Ishikawa (cell line): ENCODE measurements around the gene TRPM3.

Source experiments
- CEBPB ChIP-seq: IDR thresholded peaks from 2 replicates; pipeline ENCODE4 v1.6.1; 2012
- CREB1 ChIP-seq: IDR thresholded peaks from 2 replicates; pipeline ENCODE4 v1.6.1; 2012; ENCODE audit warnings: low read depth
- EGR1 ChIP-seq: IDR thresholded peaks from 2 replicates; pipeline ENCODE4 v1.6.1; 2012
- EP300 ChIP-seq: IDR thresholded peaks from 2 replicates; pipeline ENCODE4 v1.6.1; 2012; ENCODE audit warnings: borderline replicate concordance
- FOXM1 ChIP-seq: IDR thresholded peaks from 2 replicates; pipeline ENCODE4 v1.6.1; 2012; ENCODE audit warnings: low read depth, borderline replicate concordance
- NFIC ChIP-seq: IDR thresholded peaks from 2 replicates; pipeline ENCODE4 v1.6.1; 2012
- RAD21 ChIP-seq: IDR thresholded peaks from 2 replicates; pipeline ENCODE4 v1.6.1; 2012; ENCODE audit warnings: low read depth
- TAF1 ChIP-seq: IDR thresholded peaks from 2 replicates; pipeline ENCODE4 v1.6.1; 2012; ENCODE audit warnings: low read depth, mild to moderate bottlenecking
- TCF12 ChIP-seq: IDR thresholded peaks from 2 replicates; pipeline ENCODE4 v1.6.1; 2012; ENCODE audit warnings: low read depth
- TEAD4 ChIP-seq: IDR thresholded peaks from 2 replicates; pipeline ENCODE4 v1.6.1; 2012
- YY1 ChIP-seq: IDR thresholded peaks from 2 replicates; pipeline ENCODE4 v1.6.1; 2012; ENCODE audit warnings: low read depth
- ZBTB7A ChIP-seq: IDR thresholded peaks from 2 replicates; pipeline ENCODE4 v1.6.1; 2012; ENCODE audit warnings: low read depth
- TF ChIP-seq, protein P1 (sequence below): IDR thresholded peaks from 2 replicates; pipeline ENCODE4 v1.6.1; 2012; ENCODE audit warnings: low read depth, mild to moderate bottlenecking
- TF ChIP-seq, protein P2 (sequence below): IDR thresholded peaks from 2 replicates; pipeline ENCODE4 v1.6.1; 2012
- TF ChIP-seq, protein P3 (sequence below): IDR thresholded peaks from 2 replicates; pipeline ENCODE4 v1.6.1; 2012

Gene TRPM3

DNA sequence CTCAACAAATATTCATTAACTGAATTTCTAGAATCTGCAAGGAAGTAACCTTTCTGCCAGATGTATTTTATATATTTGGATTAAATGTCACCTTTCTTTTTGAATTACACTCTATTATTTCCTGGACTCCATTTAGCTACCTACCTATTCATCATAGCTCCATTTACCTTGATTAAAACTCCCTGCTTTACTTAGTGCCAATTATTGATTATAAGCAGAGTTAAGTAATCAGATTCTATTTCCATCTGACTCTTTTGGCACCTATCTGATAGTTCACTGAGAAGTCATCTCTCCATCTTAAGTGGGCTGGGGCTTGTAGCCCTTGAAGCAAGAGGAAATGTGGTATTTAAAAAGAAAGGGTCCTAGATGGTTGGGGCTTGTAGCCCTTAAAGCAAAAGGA, 88.6 kb downstream of the TRPM3 start:
- TF ChIP-seq, protein P1, sequence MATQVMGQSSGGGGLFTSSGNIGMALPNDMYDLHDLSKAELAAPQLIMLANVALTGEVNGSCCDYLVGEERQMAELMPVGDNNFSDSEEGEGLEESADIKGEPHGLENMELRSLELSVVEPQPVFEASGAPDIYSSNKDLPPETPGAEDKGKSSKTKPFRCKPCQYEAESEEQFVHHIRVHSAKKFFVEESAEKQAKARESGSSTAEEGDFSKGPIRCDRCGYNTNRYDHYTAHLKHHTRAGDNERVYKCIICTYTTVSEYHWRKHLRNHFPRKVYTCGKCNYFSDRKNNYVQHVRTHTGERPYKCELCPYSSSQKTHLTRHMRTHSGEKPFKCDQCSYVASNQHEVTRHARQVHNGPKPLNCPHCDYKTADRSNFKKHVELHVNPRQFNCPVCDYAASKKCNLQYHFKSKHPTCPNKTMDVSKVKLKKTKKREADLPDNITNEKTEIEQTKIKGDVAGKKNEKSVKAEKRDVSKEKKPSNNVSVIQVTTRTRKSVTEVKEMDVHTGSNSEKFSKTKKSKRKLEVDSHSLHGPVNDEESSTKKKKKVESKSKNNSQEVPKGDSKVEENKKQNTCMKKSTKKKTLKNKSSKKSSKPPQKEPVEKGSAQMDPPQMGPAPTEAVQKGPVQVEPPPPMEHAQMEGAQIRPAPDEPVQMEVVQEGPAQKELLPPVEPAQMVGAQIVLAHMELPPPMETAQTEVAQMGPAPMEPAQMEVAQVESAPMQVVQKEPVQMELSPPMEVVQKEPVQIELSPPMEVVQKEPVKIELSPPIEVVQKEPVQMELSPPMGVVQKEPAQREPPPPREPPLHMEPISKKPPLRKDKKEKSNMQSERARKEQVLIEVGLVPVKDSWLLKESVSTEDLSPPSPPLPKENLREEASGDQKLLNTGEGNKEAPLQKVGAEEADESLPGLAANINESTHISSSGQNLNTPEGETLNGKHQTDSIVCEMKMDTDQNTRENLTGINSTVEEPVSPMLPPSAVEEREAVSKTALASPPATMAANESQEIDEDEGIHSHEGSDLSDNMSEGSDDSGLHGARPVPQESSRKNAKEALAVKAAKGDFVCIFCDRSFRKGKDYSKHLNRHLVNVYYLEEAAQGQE, result no peak
- TF ChIP-seq CEBPB (no peak), FOXM1 (no peak), TEAD4 (no peak), TAF1 (no peak), YY1 (no peak), ZBTB7A (no peak), NFIC (no peak), EGR1 (no peak), EP300 (no peak), CREB1 (no peak)
- TF ChIP-seq, protein P2, sequence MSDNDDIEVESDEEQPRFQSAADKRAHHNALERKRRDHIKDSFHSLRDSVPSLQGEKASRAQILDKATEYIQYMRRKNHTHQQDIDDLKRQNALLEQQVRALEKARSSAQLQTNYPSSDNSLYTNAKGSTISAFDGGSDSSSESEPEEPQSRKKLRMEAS, result no peak
- TF ChIP-seq, protein P3, sequence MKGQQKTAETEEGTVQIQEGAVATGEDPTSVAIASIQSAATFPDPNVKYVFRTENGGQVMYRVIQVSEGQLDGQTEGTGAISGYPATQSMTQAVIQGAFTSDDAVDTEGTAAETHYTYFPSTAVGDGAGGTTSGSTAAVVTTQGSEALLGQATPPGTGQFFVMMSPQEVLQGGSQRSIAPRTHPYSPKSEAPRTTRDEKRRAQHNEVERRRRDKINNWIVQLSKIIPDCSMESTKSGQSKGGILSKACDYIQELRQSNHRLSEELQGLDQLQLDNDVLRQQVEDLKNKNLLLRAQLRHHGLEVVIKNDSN, result no peak

DNA sequence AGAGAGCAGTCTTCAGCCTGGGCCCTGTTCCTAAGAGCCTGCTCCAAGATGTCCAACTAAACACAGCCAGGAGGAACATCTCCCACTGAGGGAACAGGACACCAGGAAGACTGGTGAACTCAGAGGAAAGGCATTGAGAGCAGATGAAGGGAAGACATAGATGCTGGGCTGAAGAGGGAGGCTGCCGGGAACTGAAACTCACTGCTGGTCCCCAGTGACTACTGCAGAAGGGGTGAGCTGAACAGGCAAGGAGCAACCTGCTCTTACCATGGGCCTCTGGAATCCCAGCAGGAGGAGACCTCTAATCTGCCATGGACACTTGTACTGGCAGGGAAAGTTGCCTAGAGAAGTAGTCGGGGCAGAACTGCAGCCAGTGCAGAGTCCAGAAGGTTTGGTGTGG, 95.7 kb downstream of the TRPM3 start:
- no peak for TF ChIP-seq TCF12
- TF ChIP-seq TAF1, result no peak
- TF ChIP-seq CEBPB, result no peak
- no peak for TF ChIP-seq ZBTB7A
- TF ChIP-seq FOXM1, result no peak
- TF ChIP-seq NFIC, result no peak
- TF ChIP-seq, protein P2, result no peak
- no peak for TF ChIP-seq RAD21
- no peak for TF ChIP-seq CREB1

DNA sequence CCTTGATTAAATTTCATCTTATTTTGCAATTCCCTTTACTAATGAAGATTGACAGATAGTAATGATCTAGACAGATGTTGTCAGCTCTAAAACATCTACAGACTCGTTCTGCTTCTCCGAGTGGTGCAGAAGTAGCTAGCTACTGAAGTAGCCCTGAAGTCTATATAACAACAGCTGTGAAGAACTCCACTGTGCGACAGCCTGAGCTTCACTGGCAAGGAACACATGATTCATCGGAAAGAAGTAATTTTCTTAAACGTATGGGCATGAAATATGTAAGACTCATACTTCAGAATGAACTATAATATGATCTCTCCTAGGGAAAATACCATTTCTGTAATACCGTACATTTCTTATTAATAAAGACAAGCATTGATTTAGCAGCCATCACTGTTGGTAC, 96.2 kb downstream of the TRPM3 start:
- TF ChIP-seq, protein P1, result no peak
- no peak for TF ChIP-seq YY1
- no peak for TF ChIP-seq ZBTB7A
- TF ChIP-seq CREB1, result no peak
- no peak for TF ChIP-seq FOXM1
- no peak for TF ChIP-seq TAF1
- no peak for TF ChIP-seq CEBPB
- no peak for TF ChIP-seq RAD21
- TF ChIP-seq EP300, result no peak
- no peak for TF ChIP-seq NFIC
- no peak for TF ChIP-seq TEAD4
- TF ChIP-seq, protein P3, result no peak
- TF ChIP-seq EGR1, result no peak
- TF ChIP-seq TCF12, result no peak
- TF ChIP-seq, protein P2, result no peak

DNA sequence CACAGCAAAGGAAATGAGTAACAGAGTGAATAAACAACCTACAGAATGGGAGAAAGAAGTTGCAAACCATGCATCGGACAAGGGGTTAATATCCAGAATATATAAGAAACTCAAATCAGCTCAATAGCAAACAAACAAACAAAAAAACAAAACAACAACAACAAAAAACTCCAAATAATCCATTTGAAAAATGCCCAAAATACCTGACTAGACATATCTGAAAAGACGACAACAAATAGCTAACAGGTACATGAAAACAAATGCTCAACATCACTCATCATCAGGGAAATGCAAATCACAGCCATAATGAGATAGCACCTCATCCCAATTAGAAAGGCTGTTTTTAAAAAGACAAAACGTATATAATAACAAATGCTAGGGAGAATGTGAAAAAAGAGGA, 111.2 kb downstream of the TRPM3 start:
- TF ChIP-seq TCF12, result no peak
- no peak for TF ChIP-seq ZBTB7A
- TF ChIP-seq EGR1, result no peak
- no peak for TF ChIP-seq EP300
- no peak for TF ChIP-seq YY1
- TF ChIP-seq TAF1, result no peak
- TF ChIP-seq, protein P1, result no peak
- TF ChIP-seq, protein P3, result no peak
- no peak for TF ChIP-seq NFIC
- no peak for TF ChIP-seq RAD21
- TF ChIP-seq, protein P2, result no peak
- no peak for TF ChIP-seq CEBPB
- no peak for TF ChIP-seq CREB1
- TF ChIP-seq TEAD4, result no peak
- TF ChIP-seq FOXM1, result no peak
